ENCODE results near the gene IMP3. TPM values are rescaled to one million over a fixed set of nuclear protein-coding genes. Genes with fewer than 3 reads are reported as not detected.

The IMP3 gene
- total RNA-seq, 1 experiment from 2014 or later: 79.9 TPM

DNA sequence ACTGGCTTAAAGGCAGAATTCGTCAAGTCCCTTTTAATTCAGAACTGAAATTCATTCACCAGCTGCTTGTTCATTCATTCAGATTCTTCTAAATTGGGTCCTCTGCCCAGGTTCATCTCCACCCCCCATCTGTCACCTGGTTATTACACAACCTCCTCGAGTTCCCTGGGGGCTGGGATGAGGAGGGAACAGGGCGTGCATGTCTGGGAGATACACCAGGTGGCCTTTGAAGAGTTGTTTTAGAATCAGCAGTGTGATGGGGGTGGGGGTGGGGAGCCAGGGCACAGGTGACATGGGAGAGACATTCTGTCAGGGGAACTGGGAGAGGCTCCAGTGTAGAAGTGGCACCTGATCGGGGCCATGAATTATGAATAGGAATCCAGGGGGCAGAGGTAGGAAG, 15.9 kb upstream of the IMP3 start:
- no peak overlapping the region for H2AFZ ChIP-seq (ENCODE audit: low read depth, low read length, poor library complexity, severe bottlenecking)
- no peaks in the 10 kb centered on the region for H4K20me1 ChIP-seq (ENCODE audit: insufficient read depth)
- H3K36me3 ChIP-seq (ENCODE audit: control insufficient read depth in 1 of 2, insufficient read depth in 2 of 2, low read length in 2 of 2): peaks cover under 1 to 2% of the 10 kb centered on the region in 2 experiments; a peak in 1 of 4 replicates
- no peak overlapping the region for H3K4me2 ChIP-seq (ENCODE audit: low read length)
- POLR2A ChIA-PET: no interaction called here
- H3K9ac ChIP-seq (ENCODE audit: low read length): no peak overlapping the region
- H3K27ac ChIP-seq (ENCODE audit: low read depth, low read length): no peak overlapping the region
- H3K9me3 ChIP-seq (ENCODE audit: control insufficient read depth in 1 of 2, insufficient read depth in 1 of 2, low read depth in 1 of 2, low read length in 2 of 2): no peaks in the 10 kb centered on the region
- no peak overlapping the region for H3K4me3 ChIP-seq (replicated peaks in 1 of 2; ENCODE audit: low read depth in 1 of 2, low read length in 2 of 2)
- peaks cover 24% of the 10 kb centered on the region for H3K79me2 ChIP-seq (ENCODE audit: insufficient read depth, low read length)
- RAD21 ChIA-PET (ENCODE audit: low non-redundant PET in 1 of 2, low total read pairs in 2 of 2, uncharacterized antibody in 2 of 2, unreplicated experiment in 2 of 2): no interaction called here
- DNase-seq (ENCODE audit: low read depth, low spot score) (no peak), ATAC-seq (no peak)
- intact Hi-C loops (cut with micrococcal nuclease): no loop called here
- no peak for TF ChIP-seq ZFX (IDR thresholded peaks at IDR 0.05)
- TF ChIP-seq, protein P1, sequence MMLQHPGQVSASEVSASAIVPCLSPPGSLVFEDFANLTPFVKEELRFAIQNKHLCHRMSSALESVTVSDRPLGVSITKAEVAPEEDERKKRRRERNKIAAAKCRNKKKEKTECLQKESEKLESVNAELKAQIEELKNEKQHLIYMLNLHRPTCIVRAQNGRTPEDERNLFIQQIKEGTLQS (IDR thresholded peaks at IDR 0.05): no peak
- TF ChIP-seq RAD21 (IDR thresholded peaks at IDR 0.05; ENCODE audit: low read depth): no peak
- no peak for TF ChIP-seq TCF7L2 (IDR thresholded peaks at IDR 0.05; ENCODE audit: borderline replicate concordance, extremely low read depth, insufficient read depth, insufficient read length)
- TF ChIP-seq POLR2AphosphoS5 (IDR thresholded peaks at IDR 0.05; ENCODE audit: low read depth, low read length): no peak
- no peak for TF ChIP-seq CBX3 (IDR thresholded peaks at IDR 0.05; ENCODE audit: low read depth)
- TF ChIP-seq ZNF274 (IDR thresholded peaks at IDR 0.05; ENCODE audit: low read depth, low read length): no peak
- TF ChIP-seq, protein P2, sequence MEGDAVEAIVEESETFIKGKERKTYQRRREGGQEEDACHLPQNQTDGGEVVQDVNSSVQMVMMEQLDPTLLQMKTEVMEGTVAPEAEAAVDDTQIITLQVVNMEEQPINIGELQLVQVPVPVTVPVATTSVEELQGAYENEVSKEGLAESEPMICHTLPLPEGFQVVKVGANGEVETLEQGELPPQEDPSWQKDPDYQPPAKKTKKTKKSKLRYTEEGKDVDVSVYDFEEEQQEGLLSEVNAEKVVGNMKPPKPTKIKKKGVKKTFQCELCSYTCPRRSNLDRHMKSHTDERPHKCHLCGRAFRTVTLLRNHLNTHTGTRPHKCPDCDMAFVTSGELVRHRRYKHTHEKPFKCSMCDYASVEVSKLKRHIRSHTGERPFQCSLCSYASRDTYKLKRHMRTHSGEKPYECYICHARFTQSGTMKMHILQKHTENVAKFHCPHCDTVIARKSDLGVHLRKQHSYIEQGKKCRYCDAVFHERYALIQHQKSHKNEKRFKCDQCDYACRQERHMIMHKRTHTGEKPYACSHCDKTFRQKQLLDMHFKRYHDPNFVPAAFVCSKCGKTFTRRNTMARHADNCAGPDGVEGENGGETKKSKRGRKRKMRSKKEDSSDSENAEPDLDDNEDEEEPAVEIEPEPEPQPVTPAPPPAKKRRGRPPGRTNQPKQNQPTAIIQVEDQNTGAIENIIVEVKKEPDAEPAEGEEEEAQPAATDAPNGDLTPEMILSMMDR (IDR thresholded peaks at IDR 0.05 in 2 of 3, conservative IDR thresholded peaks at IDR 0.05 in 1 of 3; ENCODE audit: borderline replicate concordance in 1 of 3, insufficient read depth in 1 of 3, low read depth in 2 of 3, low read length in 2 of 3): no peak
- TF ChIP-seq SP1 (IDR thresholded peaks at IDR 0.05; ENCODE audit: low read depth): no peak
- no peak for TF ChIP-seq SRF (IDR thresholded peaks at IDR 0.05; ENCODE audit: low read depth)
- TF ChIP-seq, protein P3, sequence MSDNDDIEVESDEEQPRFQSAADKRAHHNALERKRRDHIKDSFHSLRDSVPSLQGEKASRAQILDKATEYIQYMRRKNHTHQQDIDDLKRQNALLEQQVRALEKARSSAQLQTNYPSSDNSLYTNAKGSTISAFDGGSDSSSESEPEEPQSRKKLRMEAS (IDR thresholded peaks at IDR 0.05): no peak
- TF ChIP-seq FOSL1 (IDR thresholded peaks at IDR 0.05; ENCODE audit: low read depth): no peak
- H3K27me3 ChIP-seq (ENCODE audit: insufficient read depth, low read length): no peaks in the 10 kb centered on the region
- no TSS peak for BruUV-seq (replicated peaks)
- no peaks in the 10 kb centered on the region for H3K9me2 ChIP-seq (ENCODE audit: insufficient read depth)
- H3K4me1 ChIP-seq (ENCODE audit: control insufficient read depth in 1 of 2, insufficient read depth in 2 of 2, low read length in 2 of 2): peaks cover 20 to 32% of the 10 kb centered on the region in 2 experiments
- CTCF ChIA-PET: no interaction called here

All from HCT116 (cell line).